Measurements from ENCODE around the gene MTA3. TPM values are rescaled to one million over a fixed set of nuclear protein-coding genes. Genes with fewer than 3 reads are reported as not detected.

The MTA3 gene
- total and polyA plus RNA-seq, 9 of the 15 experiments (the other 6 are each of a cell fraction or from before 2014, with no cell fraction given), result 12.4 to 39.6 (median 23.5) TPM

- TF ChIP-seq RBBP5 (IDR thresholded peaks at IDR 0.05; ENCODE audit: borderline replicate concordance, insufficient read depth, low read length, poor library complexity, severe bottlenecking), result no peak
- TF ChIP-seq TCF15 (CRISPR knock-in tag; IDR thresholded peaks at IDR 0.05), result no peak
- no peak for TF ChIP-seq ZNF717 (CRISPR knock-in tag; IDR thresholded peaks at IDR 0.05)
- no peak for TF ChIP-seq GABPA (tag; conservative IDR thresholded peaks at IDR 0.05; ENCODE audit: low read depth)
- TF ChIP-seq FOS (IDR thresholded peaks at IDR 0.05; ENCODE audit: extremely low read depth, insufficient read length), result no peak
- TF ChIP-seq ETV1 (tag; conservative IDR thresholded peaks at IDR 0.05; ENCODE audit: low read depth), result no peak
- TF ChIP-seq SOX6 (IDR thresholded peaks at IDR 0.05), result peak; percentile 68; the same call in 1 of the 2 replicates
- no peak for TF ChIP-seq MTA2 (IDR thresholded peaks at IDR 0.05; ENCODE audit: low read depth)
- TF ChIP-seq TRIM28 (IDR thresholded peaks at IDR 0.05), result no peak
- peak in 1 of 2 experiments; percentile 59; a peak in 1 of 4 replicates for TF ChIP-seq MAZ (CRISPR knock-in tag; conservative IDR thresholded peaks at IDR 0.05 in 1 of 2, IDR thresholded peaks at IDR 0.05 in 1 of 2)
- no peak for TF ChIP-seq FOXM1 (IDR thresholded peaks at IDR 0.05; ENCODE audit: low read depth)
- TF ChIP-seq FOXM1 (CRISPR knock-in tag; IDR thresholded peaks at IDR 0.05; ENCODE audit: low read depth), result no peak
- TF ChIP-seq ESRRB (CRISPR knock-in tag; IDR thresholded peaks at IDR 0.05; ENCODE audit: borderline replicate concordance), result no peak
- no peak for TF ChIP-seq CHD4 (IDR thresholded peaks at IDR 0.05; ENCODE audit: insufficient read depth, insufficient replicate concordance, low read depth, low read length, poor library complexity, severe bottlenecking)
- TF ChIP-seq BCLAF1 (IDR thresholded peaks at IDR 0.05; ENCODE audit: borderline replicate concordance in 1 of 2, control insufficient read depth in 1 of 2, low read depth in 2 of 2, low read length in 1 of 2), result no peak
- TF ChIP-seq IRF1 (CRISPR knock-in tag; IDR thresholded peaks at IDR 0.05; ENCODE audit: borderline replicate concordance), result no peak
- no peak for TF ChIP-seq MEF2D (tag; conservative IDR thresholded peaks at IDR 0.05; ENCODE audit: low read depth)
- 0 out of 2 replicates have a peak, but pooled peaks have one; percentile 72 for TF ChIP-seq XRCC5 (IDR thresholded peaks at IDR 0.05; ENCODE audit: low read depth, low read length)
- TF ChIP-seq CEBPB (tag; IDR thresholded peaks at IDR 0.05), result no peak
- TF ChIP-seq C11orf30 (IDR thresholded peaks at IDR 0.05; ENCODE audit: low read depth), result no peak
- TF ChIP-seq ZNF449 (CRISPR knock-in tag; IDR thresholded peaks at IDR 0.05), result no peak
Observed at GRCh38 chr2:42770288-42771131, 202.1 kb downstream of the MTA3 start (continued).

All from K562 (cell line).